K562 (cell line): ENCODE measurements around the gene CD151.

Source experiments
- DEAF1 ChIP-seq: fragments of 450-650 bp; formaldehyde crosslinking; IDR thresholded peaks from 2 replicates; pipeline ENCODE4 v1.4.0; 2020; ENCODE audit warnings: mild to moderate bottlenecking, moderate library complexity
- MEF2D ChIP-seq: conservative IDR thresholded peaks from 2 replicates; pipeline ENCODE4 v1.6.1; 2016; ENCODE audit warnings: low read depth, missing genetic modification characterization, missing compliant biosample characterization
- SAP30 ChIP-seq: fragments of 200-600 bp; sonication (generic); IDR thresholded peaks from 2 replicates; pipeline ENCODE4 v1.6.1; 2012; ENCODE audit warnings: borderline replicate concordance, low read depth, mild to moderate bottlenecking, moderate library complexity, low read length, control low read depth, inconsistent platforms; ENCODE audit not compliant: insufficient read depth, poor library complexity, severe bottlenecking
- SIN3B ChIP-seq: fragments of 450-650 bp; IDR thresholded peaks from 2 replicates; pipeline ENCODE4 v1.6.1; 2017; ENCODE audit warnings: low read depth, mild to moderate bottlenecking, moderate library complexity
- SMAD2 ChIP-seq: fragments of 150-350 bp; IDR thresholded peaks from 2 replicates; pipeline ENCODE4 v1.6.1; 2014; ENCODE audit warnings: low read depth, mild to moderate bottlenecking, low read length
- SREBF1 ChIP-seq: fragments of 150-350 bp; IDR thresholded peaks from 2 replicates; pipeline ENCODE4 v1.6.1; 2014; ENCODE audit warnings: antibody characterized with exemption, low read depth, low read length, borderline replicate concordance
- ZNF212 ChIP-seq: fragments of 450-650 bp; formaldehyde crosslinking; IDR thresholded peaks from 2 replicates; pipeline ENCODE4 v1.4.0; 2020; ENCODE audit warnings: mild to moderate bottlenecking
- ZNF3 ChIP-seq: fragments of 250-450 bp; sonication (Bioruptor Pico); IDR thresholded peaks from 2 replicates; pipeline ENCODE4 v1.5.0; 2021; ENCODE audit warnings: mild to moderate bottlenecking, moderate library complexity
- TF ChIP-seq, protein P1 (sequence below), 3 experiments: IDR thresholded peaks in 2 of 3; conservative IDR thresholded peaks in 1 of 3; 2 replicates each; pipeline ENCODE4 v1.5.1; 2011 to 2012; ENCODE audit warnings: low read length in 3 of 3, mild to moderate bottlenecking in 3 of 3, control low read depth in 2 of 3, improper control_type of control experiment in 1 of 3, inconsistent platforms in 1 of 3, low read depth in 1 of 3, mixed read lengths in 1 of 3, moderate library complexity in 1 of 3; ENCODE audit not compliant: insufficient read depth in 2 of 3
- TF ChIP-seq, protein P2 (sequence below): sonication (generic); formaldehyde crosslinking; IDR thresholded peaks from 2 replicates; pipeline ENCODE4 v1.8.1; 2022; ENCODE audit warnings: missing genetic modification reagents
- TF ChIP-seq, protein P3 (sequence below): fragments of 250-450 bp; sonication (Bioruptor Pico); IDR thresholded peaks from 2 replicates; pipeline ENCODE4 v1.8.0; 2021; ENCODE audit warnings: mild to moderate bottlenecking, moderate library complexity

DNA sequence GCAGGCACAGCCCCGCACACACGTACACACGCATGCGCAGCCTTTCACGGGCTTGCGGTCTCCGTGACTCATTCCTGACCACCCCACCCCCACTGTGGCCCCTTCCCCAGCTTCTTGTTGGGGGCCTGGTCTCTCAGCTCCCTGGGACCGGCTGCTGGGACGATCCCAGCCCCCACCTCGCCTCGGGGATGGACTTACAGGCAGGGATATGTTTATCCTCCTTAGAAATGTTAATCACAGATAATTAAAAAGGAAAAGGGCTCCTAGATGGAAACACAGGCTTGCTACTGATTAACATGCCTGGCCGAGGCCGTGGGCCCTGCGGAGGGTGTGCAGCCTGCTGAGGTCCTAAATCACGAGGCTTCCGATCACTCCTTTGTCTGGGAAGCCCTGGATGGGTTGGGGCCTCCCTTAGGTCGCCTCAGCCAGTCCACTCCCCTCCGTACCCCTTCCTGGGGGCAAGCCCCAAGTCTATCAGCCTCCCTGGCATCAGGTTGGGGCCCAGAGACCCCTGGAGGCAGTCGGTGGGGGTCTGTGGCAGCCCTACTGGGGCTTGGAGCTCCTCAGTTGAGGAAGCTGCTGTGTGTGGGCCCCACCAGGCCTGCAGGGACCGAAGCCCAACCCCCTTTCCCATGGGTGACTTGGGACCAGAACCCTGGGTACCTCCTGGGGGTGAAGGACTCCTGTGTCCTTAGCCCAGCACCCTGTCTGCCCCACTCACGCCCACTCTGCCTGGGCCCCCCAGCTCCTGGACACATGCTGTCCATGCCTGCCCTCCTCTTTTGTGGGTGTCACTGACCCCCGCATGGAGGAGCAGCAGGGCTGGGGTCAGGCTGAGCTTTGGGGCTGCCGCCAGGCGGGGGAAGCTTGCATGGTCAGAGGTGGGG, 30.5 kb downstream of the CD151 start:
- TF ChIP-seq, protein P1, sequence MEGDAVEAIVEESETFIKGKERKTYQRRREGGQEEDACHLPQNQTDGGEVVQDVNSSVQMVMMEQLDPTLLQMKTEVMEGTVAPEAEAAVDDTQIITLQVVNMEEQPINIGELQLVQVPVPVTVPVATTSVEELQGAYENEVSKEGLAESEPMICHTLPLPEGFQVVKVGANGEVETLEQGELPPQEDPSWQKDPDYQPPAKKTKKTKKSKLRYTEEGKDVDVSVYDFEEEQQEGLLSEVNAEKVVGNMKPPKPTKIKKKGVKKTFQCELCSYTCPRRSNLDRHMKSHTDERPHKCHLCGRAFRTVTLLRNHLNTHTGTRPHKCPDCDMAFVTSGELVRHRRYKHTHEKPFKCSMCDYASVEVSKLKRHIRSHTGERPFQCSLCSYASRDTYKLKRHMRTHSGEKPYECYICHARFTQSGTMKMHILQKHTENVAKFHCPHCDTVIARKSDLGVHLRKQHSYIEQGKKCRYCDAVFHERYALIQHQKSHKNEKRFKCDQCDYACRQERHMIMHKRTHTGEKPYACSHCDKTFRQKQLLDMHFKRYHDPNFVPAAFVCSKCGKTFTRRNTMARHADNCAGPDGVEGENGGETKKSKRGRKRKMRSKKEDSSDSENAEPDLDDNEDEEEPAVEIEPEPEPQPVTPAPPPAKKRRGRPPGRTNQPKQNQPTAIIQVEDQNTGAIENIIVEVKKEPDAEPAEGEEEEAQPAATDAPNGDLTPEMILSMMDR (IDR thresholded peaks at IDR 0.05 in 2 of 3, conservative IDR thresholded peaks at IDR 0.05 in 1 of 3; ENCODE audit: insufficient read depth in 2 of 3, low read depth in 1 of 3, low read length in 3 of 3): no peak
- TF ChIP-seq ZNF3 (CRISPR knock-in tag) (no peak), ZNF212 (CRISPR knock-in tag) (no peak), SAP30 (no peak), SMAD2 (no peak), SIN3B (no peak), SREBF1 (no peak), MEF2D (tag) (no peak), DEAF1 (CRISPR knock-in tag) (no peak)
- TF ChIP-seq, protein P2, sequence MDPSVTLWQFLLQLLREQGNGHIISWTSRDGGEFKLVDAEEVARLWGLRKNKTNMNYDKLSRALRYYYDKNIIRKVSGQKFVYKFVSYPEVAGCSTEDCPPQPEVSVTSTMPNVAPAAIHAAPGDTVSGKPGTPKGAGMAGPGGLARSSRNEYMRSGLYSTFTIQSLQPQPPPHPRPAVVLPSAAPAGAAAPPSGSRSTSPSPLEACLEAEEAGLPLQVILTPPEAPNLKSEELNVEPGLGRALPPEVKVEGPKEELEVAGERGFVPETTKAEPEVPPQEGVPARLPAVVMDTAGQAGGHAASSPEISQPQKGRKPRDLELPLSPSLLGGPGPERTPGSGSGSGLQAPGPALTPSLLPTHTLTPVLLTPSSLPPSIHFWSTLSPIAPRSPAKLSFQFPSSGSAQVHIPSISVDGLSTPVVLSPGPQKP (CRISPR knock-in tag): no peak
- TF ChIP-seq, protein P3, sequence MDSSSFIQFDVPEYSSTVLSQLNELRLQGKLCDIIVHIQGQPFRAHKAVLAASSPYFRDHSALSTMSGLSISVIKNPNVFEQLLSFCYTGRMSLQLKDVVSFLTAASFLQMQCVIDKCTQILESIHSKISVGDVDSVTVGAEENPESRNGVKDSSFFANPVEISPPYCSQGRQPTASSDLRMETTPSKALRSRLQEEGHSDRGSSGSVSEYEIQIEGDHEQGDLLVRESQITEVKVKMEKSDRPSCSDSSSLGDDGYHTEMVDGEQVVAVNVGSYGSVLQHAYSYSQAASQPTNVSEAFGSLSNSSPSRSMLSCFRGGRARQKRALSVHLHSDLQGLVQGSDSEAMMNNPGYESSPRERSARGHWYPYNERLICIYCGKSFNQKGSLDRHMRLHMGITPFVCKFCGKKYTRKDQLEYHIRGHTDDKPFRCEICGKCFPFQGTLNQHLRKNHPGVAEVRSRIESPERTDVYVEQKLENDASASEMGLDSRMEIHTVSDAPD (CRISPR knock-in tag): no peak
